Breast epithelium (tissue), 4 donors: ENCODE results near the gene CACNA1I. TPM values are rescaled to one million over a fixed set of nuclear protein-coding genes. Genes with fewer than 3 reads are reported as not detected.

Experiments used
- DNase-seq, 2 donors: peaks; one replicate each; pipeline ENCODE4 v3.0.0-alpha.2; 2019; ENCODE audit warnings: low spot score in 2 of 2
- H3K27ac ChIP-seq, 2 donors: fragments of 200-600 bp; sonication (generic) in 1 of 2; one replicate each; pipeline ENCODE4 v1.5.1; 2016 to 2019; ENCODE audit warnings: mild to moderate bottlenecking in 1 of 2
- H3K27me3 ChIP-seq, 2 donors: fragments of 200-600 bp; sonication (generic) in 1 of 2; one replicate each; pipeline versions ENCODE4 v1.5.1 to v1.6.0; 2017 to 2019; ENCODE audit warnings: control low read depth in 1 of 2, mild to moderate bottlenecking in 1 of 2
- H3K36me3 ChIP-seq: fragments of 200-600 bp; one replicate; pipeline ENCODE4 v1.5.1; 2019
- H3K4me1 ChIP-seq, 2 donors: fragments of 200-600 bp; sonication (generic); one replicate each; pipeline ENCODE4 v1.5.1; 2016 to 2019; ENCODE audit warnings: control low read depth in 1 of 2
- H3K4me3 ChIP-seq, 3 donors: fragments of 200-600 bp; sonication (generic); 1 replicate in 2 of 3; 2 replicates in 1 of 3; pipeline ENCODE4 v1.5.1; 2016 to 2019; ENCODE audit warnings: mild to moderate bottlenecking in 3 of 3, moderate library complexity in 2 of 3
- H3K9me3 ChIP-seq, 2 donors: fragments of 200-600 bp; sonication (generic) in 1 of 2; one replicate each; pipeline ENCODE4 v1.5.1; 2016 to 2019; ENCODE audit warnings: control low read depth in 1 of 2
- CTCF ChIP-seq, 3 donors: fragments of 450-650 bp; IDR thresholded peaks; one replicate each; pipeline ENCODE4 v1.5.1; 2016 to 2017; ENCODE audit warnings: antibody characterized with exemption in 3 of 3, mild to moderate bottlenecking in 3 of 3, moderate library complexity in 3 of 3
- POLR2A ChIP-seq: fragments of 450-650 bp; IDR thresholded peaks from one replicate; pipeline ENCODE4 v1.6.1; 2016; ENCODE audit warnings: antibody characterized with exemption, mild to moderate bottlenecking, moderate library complexity
- POLR2AphosphoS5 ChIP-seq, 3 donors: sonication (generic); formaldehyde crosslinking; IDR thresholded peaks; one replicate each; pipeline ENCODE4 v1.6.1; 2017; ENCODE audit warnings: antibody characterized with exemption in 3 of 3
- intact Hi-C: fragments of 100-400 bp; cut with DNase I; formaldehyde crosslinking; loops from one replicate; pipeline ENCODE4 v1.15.1; 2023; ENCODE audit warnings: low total_unique reads
- total RNA-seq, 3 donors: library from RNA; depleted of rRNA; stranded (reverse); fragments of >200 nt; gene quantifications; one replicate each; pipeline ENCODE4 v1.1.0, GENCODE V29; 2016

CACNA1I gene
- total RNA-seq, 3 donors from 2014 or later, result 0.32 to 0.44 (median 0.33) TPM

- Histone ChIP-seq H3K27me3 (peaks cover 0 to 7% of the 10 kb centered on the region in 2 donors), H3K4me3 (no peak overlapping the region), H3K9me3 (peaks cover 6 to 7% of the 10 kb centered on the region in 2 donors), H3K4me1 (no peaks in the 10 kb centered on the region), H3K27ac (no peak overlapping the region), H3K36me3 (no peaks in the 10 kb centered on the region)
- no peak for TF ChIP-seq POLR2A
- TF ChIP-seq POLR2AphosphoS5 (IDR thresholded peaks at IDR 0.05), result no peak
- no peak for TF ChIP-seq CTCF (IDR thresholded peaks at IDR 0.05)
- intact Hi-C loops, result no loop called here
- no peak for DNase-seq
Observed at GRCh38 chr22:39631381-39632286, 61.1 kb downstream of the CACNA1I start.

- peaks cover 6 to 7% of the 10 kb centered on the region in 2 donors for H3K9me3 ChIP-seq
- intact Hi-C loops, result no loop called here
- TF ChIP-seq POLR2AphosphoS5 (IDR thresholded peaks at IDR 0.05) (no peak), CTCF (IDR thresholded peaks at IDR 0.05) (no peak), POLR2A (no peak)
- no peaks in the 10 kb centered on the region for H3K36me3 ChIP-seq
- DNase-seq, result peak; percentile 81 to 85
- H3K27me3 ChIP-seq, result no peaks in the 10 kb centered on the region
- peak overlapping the region in 1 of 2 donors; percentile 33 for H3K27ac ChIP-seq
- no peak overlapping the region for H3K4me3 ChIP-seq
- no peaks in the 10 kb centered on the region for H3K4me1 ChIP-seq
Observed at GRCh38 chr22:39634530-39635405, 64.2 kb downstream of the CACNA1I start.

- H3K4me1 ChIP-seq, result no peaks in the 10 kb centered on the region
- intact Hi-C loops, result no loop called here
- H3K4me3 ChIP-seq, result no peak overlapping the region
- TF ChIP-seq CTCF (IDR thresholded peaks at IDR 0.05) (no peak), POLR2A (no peak), POLR2AphosphoS5 (IDR thresholded peaks at IDR 0.05) (no peak)
- no peak for DNase-seq
- no peaks in the 10 kb centered on the region for H3K27me3 ChIP-seq
- peaks cover 6 to 7% of the 10 kb centered on the region in 2 donors for H3K9me3 ChIP-seq
- H3K27ac ChIP-seq, result peak overlapping the region in 1 of 2 donors; percentile 33
- no peaks in the 10 kb centered on the region for H3K36me3 ChIP-seq
Observed at GRCh38 chr22:39635719-39636118, 65.2 kb downstream of the CACNA1I start.

GRCh38 chr22:39638958-39639357 lies 68.4 kb downstream of the CACNA1I start:
- Histone ChIP-seq H3K4me3 (no peak overlapping the region), H3K9me3 (peaks cover 2 to 6% of the 10 kb centered on the region in 2 donors), H3K27me3 (peaks cover 0 to 4% of the 10 kb centered on the region in 2 donors), H3K36me3 (no peaks in the 10 kb centered on the region), H3K4me1 (no peaks in the 10 kb centered on the region), H3K27ac (no peak overlapping the region)
- no peak for TF ChIP-seq POLR2AphosphoS5 (IDR thresholded peaks at IDR 0.05)
- intact Hi-C loops, result no loop called here
- no peak for DNase-seq

DNA sequence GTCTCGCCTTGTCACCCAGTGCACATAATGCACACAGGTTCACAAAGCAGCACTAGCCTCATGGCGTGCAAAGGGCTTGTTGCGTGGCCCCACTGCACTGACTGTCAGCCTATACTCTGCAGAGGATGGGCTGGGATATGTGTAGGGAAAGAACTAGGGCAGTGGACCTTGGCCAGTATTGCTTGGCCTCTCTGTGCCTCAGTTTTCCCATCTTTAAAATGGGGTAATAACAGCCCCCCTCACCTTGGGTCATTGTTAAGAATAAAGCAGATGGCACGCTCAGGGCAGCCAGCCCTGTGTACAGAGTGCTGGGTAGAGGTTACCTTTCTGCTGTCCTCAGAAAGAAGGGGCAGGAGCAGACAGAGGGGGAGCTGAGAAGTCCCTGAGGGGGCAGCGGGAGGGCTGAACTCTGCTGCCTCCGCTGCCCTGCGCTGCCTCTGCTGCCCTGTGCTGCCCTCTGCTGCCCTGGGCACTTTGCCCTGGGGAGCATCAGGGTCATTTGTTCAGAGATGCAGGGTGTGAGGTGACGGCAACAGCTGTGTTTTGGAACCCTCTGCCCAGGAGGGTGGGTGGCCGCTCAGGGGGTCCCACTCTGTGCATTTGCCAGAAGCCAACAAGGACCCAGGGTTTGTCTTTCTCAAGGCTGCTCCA lies 71.2 kb downstream of the CACNA1I start:
- no peak for DNase-seq
- TF ChIP-seq POLR2AphosphoS5 (IDR thresholded peaks at IDR 0.05), result no peak
- no peak for TF ChIP-seq POLR2A
- TF ChIP-seq CTCF (IDR thresholded peaks at IDR 0.05), result no peak
- no peak overlapping the region for H3K27ac ChIP-seq
- H3K36me3 ChIP-seq, result no peaks in the 10 kb centered on the region
- no peak overlapping the region for H3K4me3 ChIP-seq
- no peaks in the 10 kb centered on the region for H3K4me1 ChIP-seq
- H3K9me3 ChIP-seq, result no peaks in the 10 kb centered on the region
- peaks cover 0 to 4% of the 10 kb centered on the region in 2 donors for H3K27me3 ChIP-seq
- intact Hi-C loops, result loop anchor here (5.0 kb wide), 1 partner anchor 899 kb away; no protein-coding TSS in a partner anchor
